ENCODE measurements around the gene C14orf119. TPM values are rescaled to one million over a fixed set of nuclear protein-coding genes. Genes with fewer than 3 reads are reported as not detected.

C14orf119 gene
- total RNA-seq, 1 donor from 2014 or later: 40.3 TPM

- peaks cover 3% of the 10 kb centered on the region for H3K4me1 Mint-ChIP-seq (ENCODE audit: low read depth, unreplicated experiment)
- no peak for TF ChIP-seq CTCF (IDR thresholded peaks at IDR 0.05; ENCODE audit: partially characterized antibody, unreplicated experiment)
Observed at GRCh38 chr14:23110579-23111365, 15.5 kb downstream of the C14orf119 start.

GRCh38 chr14:23112359-23113178 lies 17.3 kb downstream of the C14orf119 start:
- no peaks in the 10 kb centered on the region for H3K36me3 Mint-ChIP-seq (ENCODE audit: unreplicated experiment)
- no peak for TF ChIP-seq CTCF (IDR thresholded peaks at IDR 0.05; ENCODE audit: partially characterized antibody, unreplicated experiment)
- DNase-seq: no peak
- peaks cover 3% of the 10 kb centered on the region for H3K27me3 Mint-ChIP-seq (ENCODE audit: unreplicated experiment)
- peaks cover 3% of the 10 kb centered on the region for H3K4me1 Mint-ChIP-seq (ENCODE audit: low read depth, unreplicated experiment)
- no peak overlapping the region for H3K4me3 Mint-ChIP-seq (ENCODE audit: unreplicated experiment)
- peaks cover 5% of the 10 kb centered on the region for H3K9me3 Mint-ChIP-seq (ENCODE audit: unreplicated experiment)
- H3K27ac Mint-ChIP-seq (ENCODE audit: unreplicated experiment): no peak overlapping the region

More at GRCh38 chr14:23110579-23111365, 15.5 kb downstream of the C14orf119 start:
- H3K27ac Mint-ChIP-seq (ENCODE audit: unreplicated experiment): no peak overlapping the region
- H3K27me3 Mint-ChIP-seq (ENCODE audit: unreplicated experiment): peaks cover 6% of the 10 kb centered on the region
- H3K36me3 Mint-ChIP-seq (ENCODE audit: unreplicated experiment): peaks cover 4% of the 10 kb centered on the region
- no peak for DNase-seq
- H3K9me3 Mint-ChIP-seq (ENCODE audit: unreplicated experiment): peaks cover 5% of the 10 kb centered on the region
- no peak overlapping the region for H3K4me3 Mint-ChIP-seq (ENCODE audit: unreplicated experiment)

- H3K4me3 Mint-ChIP-seq (ENCODE audit: unreplicated experiment): no peak overlapping the region
- H3K36me3 Mint-ChIP-seq (ENCODE audit: unreplicated experiment): no peaks in the 10 kb centered on the region
- TF ChIP-seq CTCF (IDR thresholded peaks at IDR 0.05; ENCODE audit: partially characterized antibody, unreplicated experiment): no peak
- H3K9me3 Mint-ChIP-seq (ENCODE audit: unreplicated experiment): peaks cover 8% of the 10 kb centered on the region
- no peak for DNase-seq
- H3K27me3 Mint-ChIP-seq (ENCODE audit: unreplicated experiment): peaks cover 3% of the 10 kb centered on the region
- peaks cover 3% of the 10 kb centered on the region for H3K4me1 Mint-ChIP-seq (ENCODE audit: low read depth, unreplicated experiment)
- H3K27ac Mint-ChIP-seq (ENCODE audit: unreplicated experiment): no peak overlapping the region
Observed at GRCh38 chr14:23113431-23114119, 18.3 kb downstream of the C14orf119 start.

GRCh38 chr14:23114120-23114458 lies 18.8 kb downstream of the C14orf119 start:
- DNase-seq: no peak
- Mint-ChIP-seq H3K4me1 (ENCODE audit: low read depth, unreplicated experiment) (peaks cover 3% of the 10 kb centered on the region), H3K27ac (ENCODE audit: unreplicated experiment) (no peak overlapping the region), H3K27me3 (ENCODE audit: unreplicated experiment) (peaks cover 3% of the 10 kb centered on the region), H3K36me3 (ENCODE audit: unreplicated experiment) (no peaks in the 10 kb centered on the region), H3K4me3 (ENCODE audit: unreplicated experiment) (no peak overlapping the region), H3K9me3 (ENCODE audit: unreplicated experiment) (peaks cover 5% of the 10 kb centered on the region)
- no peak for TF ChIP-seq CTCF (IDR thresholded peaks at IDR 0.05; ENCODE audit: partially characterized antibody, unreplicated experiment)
